Limb (tissue), 2 donors: ENCODE data around the gene UNC119.

Experiments
- DNase-seq, 2 donors: peaks; one replicate each; pipeline ENCODE4 v3.0.0-alpha.2; 2016; ENCODE audit errors: extremely low spot score in 2 of 2

The UNC119 gene

GRCh38 chr17:28544402-28545140 is 7.9 kb downstream of the UNC119 start:
- no peak for DNase-seq

GRCh38 chr17:28541439-28541838 is 11.0 kb downstream of the UNC119 start:
- DNase-seq: no peak

- DNase-seq: no peak
Measured at GRCh38 chr17:28540231-28540630, 12.2 kb downstream of the UNC119 start.

- no peak for DNase-seq
Measured at GRCh38 chr17:28538296-28538895, 14.0 kb downstream of the UNC119 start.

GRCh38 chr17:28537219-28537610 is 15.2 kb downstream of the UNC119 start:
- DNase-seq: no peak

- no peak for DNase-seq
Measured at GRCh38 chr17:28536532-28537218, 15.7 kb downstream of the UNC119 start.

- no peak for DNase-seq
Measured at GRCh38 chr17:28534740-28535375, 17.6 kb downstream of the UNC119 start.

GRCh38 chr17:28533091-28533807 is 19.2 kb downstream of the UNC119 start:
- DNase-seq: no peak

- no peak for DNase-seq
Measured at GRCh38 chr17:28532050-28532960, 20.1 kb downstream of the UNC119 start.

GRCh38 chr17:28530926-28531325 is 21.5 kb downstream of the UNC119 start:
- no peak for DNase-seq

GRCh38 chr17:28530250-28530649 is 22.2 kb downstream of the UNC119 start:
- no peak for DNase-seq

GRCh38 chr17:28529013-28529400 is 23.4 kb downstream of the UNC119 start:
- DNase-seq: no peak

GRCh38 chr17:28528327-28529012 is 24.0 kb downstream of the UNC119 start:
- DNase-seq: no peak

GRCh38 chr17:28527859-28528258 is 24.6 kb downstream of the UNC119 start:
- DNase-seq: no peak

GRCh38 chr17:28527181-28527681 is 25.2 kb downstream of the UNC119 start:
- no peak for DNase-seq

- no peak for DNase-seq
Measured at GRCh38 chr17:28526381-28526780, 26.0 kb downstream of the UNC119 start.

- peak in 1 of 2 donors; percentile 27 for DNase-seq
Measured at GRCh38 chr17:28524476-28525424, 27.7 kb downstream of the UNC119 start.

- no peak for DNase-seq
Measured at GRCh38 chr17:28523876-28524275, 28.5 kb downstream of the UNC119 start.

GRCh38 chr17:28523186-28523585 is 29.2 kb downstream of the UNC119 start:
- no peak for DNase-seq
